Panc1 (cell line): Measurements from ENCODE around the gene RNF114.

Experiments used
- POLR2AphosphoS5 ChIP-seq: IDR thresholded peaks from 2 replicates; pipeline ENCODE4 v1.6.1; 2012; ENCODE audit warnings: mild to moderate bottlenecking, low read depth, low read length, moderate library complexity
- REST ChIP-seq, 2 experiments: IDR thresholded peaks; 2 replicates each; pipeline ENCODE4 v1.6.1; 2011 to 2012; ENCODE audit warnings: low read depth in 2 of 2, control low read depth in 1 of 2, low read length in 1 of 2, mild to moderate bottlenecking in 1 of 2, moderate library complexity in 1 of 2; ENCODE audit not compliant: insufficient read depth in 1 of 2
- SIN3A ChIP-seq: IDR thresholded peaks from 2 replicates; pipeline ENCODE4 v1.6.1; 2012; ENCODE audit warnings: low read depth, mild to moderate bottlenecking, low read length, moderate library complexity, borderline replicate concordance; ENCODE audit not compliant: insufficient read depth
- TCF7L2 ChIP-seq: IDR thresholded peaks from 2 replicates; pipeline ENCODE4 v1.6.1; 2011; ENCODE audit warnings: mild to moderate bottlenecking, low read depth, low read length, inconsistent platforms
- TF ChIP-seq, protein P1 (sequence below): fragments of 450-650 bp; IDR thresholded peaks from 2 replicates; pipeline ENCODE4 v1.5.1; 2017; ENCODE audit warnings: mild to moderate bottlenecking

DNA sequence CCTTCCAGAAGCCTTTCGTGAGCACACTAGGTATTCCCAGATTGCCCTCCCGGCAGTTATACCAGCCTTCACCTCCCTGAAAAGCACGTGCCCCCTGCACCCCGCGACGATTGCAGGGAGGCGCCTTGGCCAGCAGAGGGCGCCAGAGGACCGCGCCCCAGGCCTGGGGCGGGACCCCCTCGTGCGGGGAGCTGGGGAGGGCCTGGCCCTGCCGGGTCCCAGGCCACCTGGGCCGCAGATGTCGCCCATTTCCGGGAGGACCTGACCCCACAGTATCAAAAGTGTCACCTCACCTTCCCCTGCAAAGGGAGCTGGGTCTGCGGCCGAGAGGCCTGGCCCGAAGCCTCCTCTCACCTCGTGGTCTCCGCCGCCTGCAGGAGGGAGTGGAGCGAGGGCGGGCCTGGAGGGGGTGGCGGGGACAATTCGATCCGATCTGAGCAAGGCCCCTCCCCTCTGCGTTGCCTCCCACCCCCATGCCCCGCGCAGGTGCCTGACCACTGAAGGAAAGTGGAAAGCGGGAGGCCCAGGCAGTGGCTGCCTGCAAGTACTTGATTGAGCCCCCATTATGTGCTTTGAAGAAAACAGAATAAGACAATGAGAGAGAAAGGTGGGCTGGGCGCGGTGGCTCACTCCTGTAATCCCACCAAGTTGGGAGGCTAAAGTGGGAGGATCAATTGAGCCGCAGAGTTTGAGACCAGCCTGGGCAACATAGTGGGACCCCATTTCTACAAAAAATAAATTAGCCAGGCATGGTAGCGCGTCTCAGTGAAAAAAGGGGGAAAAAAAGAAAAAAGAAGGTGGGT, 43.0 kb downstream of the RNF114 start:
- TF ChIP-seq TCF7L2 (no peak), POLR2AphosphoS5 (no peak), REST (IDR thresholded peaks at IDR 0.05; ENCODE audit: insufficient read depth in 1 of 2, low read depth in 2 of 2, low read length in 1 of 2) (0 out of 4 replicates have a peak, but pooled peaks of 1 of the 2 experiments have one; percentile 63), SIN3A (no peak; the same call in 1 of the 2 replicates)
- TF ChIP-seq, protein P1, sequence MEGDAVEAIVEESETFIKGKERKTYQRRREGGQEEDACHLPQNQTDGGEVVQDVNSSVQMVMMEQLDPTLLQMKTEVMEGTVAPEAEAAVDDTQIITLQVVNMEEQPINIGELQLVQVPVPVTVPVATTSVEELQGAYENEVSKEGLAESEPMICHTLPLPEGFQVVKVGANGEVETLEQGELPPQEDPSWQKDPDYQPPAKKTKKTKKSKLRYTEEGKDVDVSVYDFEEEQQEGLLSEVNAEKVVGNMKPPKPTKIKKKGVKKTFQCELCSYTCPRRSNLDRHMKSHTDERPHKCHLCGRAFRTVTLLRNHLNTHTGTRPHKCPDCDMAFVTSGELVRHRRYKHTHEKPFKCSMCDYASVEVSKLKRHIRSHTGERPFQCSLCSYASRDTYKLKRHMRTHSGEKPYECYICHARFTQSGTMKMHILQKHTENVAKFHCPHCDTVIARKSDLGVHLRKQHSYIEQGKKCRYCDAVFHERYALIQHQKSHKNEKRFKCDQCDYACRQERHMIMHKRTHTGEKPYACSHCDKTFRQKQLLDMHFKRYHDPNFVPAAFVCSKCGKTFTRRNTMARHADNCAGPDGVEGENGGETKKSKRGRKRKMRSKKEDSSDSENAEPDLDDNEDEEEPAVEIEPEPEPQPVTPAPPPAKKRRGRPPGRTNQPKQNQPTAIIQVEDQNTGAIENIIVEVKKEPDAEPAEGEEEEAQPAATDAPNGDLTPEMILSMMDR: peak; percentile 100
